Measurements from ENCODE around the gene DUSP5. TPM values are rescaled to one million over a fixed set of nuclear protein-coding genes. Genes with fewer than 3 reads are reported as not detected.
A peak's percentile ranks its signal among the peaks of the same experiment; 100 is the strongest.

Gene DUSP5, protein sequence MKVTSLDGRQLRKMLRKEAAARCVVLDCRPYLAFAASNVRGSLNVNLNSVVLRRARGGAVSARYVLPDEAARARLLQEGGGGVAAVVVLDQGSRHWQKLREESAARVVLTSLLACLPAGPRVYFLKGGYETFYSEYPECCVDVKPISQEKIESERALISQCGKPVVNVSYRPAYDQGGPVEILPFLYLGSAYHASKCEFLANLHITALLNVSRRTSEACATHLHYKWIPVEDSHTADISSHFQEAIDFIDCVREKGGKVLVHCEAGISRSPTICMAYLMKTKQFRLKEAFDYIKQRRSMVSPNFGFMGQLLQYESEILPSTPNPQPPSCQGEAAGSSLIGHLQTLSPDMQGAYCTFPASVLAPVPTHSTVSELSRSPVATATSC
- total RNA-seq, result 140 and 141 TPM in 2 replicates

DNA sequence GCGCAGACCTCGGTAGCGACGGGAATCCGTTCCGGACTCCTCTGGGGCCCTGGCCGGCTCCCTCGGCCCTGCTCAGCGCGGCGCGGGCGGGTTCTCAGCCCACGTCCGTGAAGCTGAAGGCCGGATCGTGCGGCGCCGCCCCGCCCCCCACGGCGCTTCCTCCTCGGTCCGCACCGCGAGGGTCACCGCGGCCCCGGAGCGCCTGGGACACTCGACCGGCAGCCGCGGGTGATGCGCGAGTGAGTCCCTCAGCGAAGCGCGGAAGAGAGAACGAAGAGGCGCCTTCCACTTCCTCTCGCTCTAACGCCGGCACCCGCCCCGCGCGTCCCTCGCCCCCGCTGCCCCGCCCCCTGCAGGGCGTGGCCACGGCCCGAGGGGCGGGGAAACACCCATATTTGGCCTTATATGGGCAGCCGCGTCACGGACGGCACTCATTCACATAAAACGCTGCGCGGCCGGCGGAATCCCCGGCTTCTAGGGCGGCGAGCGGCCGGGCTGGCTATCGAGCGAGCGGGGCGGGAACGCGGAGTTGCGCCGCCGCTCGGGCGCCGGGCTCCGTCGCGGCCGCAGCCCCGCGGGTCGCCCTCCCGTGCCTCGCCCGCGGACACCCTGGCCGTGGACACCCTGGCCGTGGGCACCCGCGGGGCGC is at the start of gene DUSP5:
TSS of gene DUSP5 (plus strand) at position 470 of the 649 bp plus-strand sequence. CDS start 215 bp downstream, outside the sequence.
- Mint-ChIP-seq H3K4me1 (ENCODE audit: low read depth) (peaks cover 62% of the 10 kb centered on the region), H3K4me3 (peak within 1 kb of the TSS; percentile 100), H3K27me3 (ENCODE audit: insufficient read depth) (no peaks in the 10 kb centered on the region), H3K9me3 (no peaks in the 10 kb centered on the region), H3K36me3 (ENCODE audit: low read depth) (peaks cover 58% of the 10 kb centered on the region), H3K27ac (peak within 1 kb of the TSS; percentile 97)
- intact Hi-C loops (cut with micrococcal nuclease), result loop anchor here (1.0 to 5.0 kb wide), 16 partner anchors 32 to 1950 kb away; partner anchors contain the start of genes BBIP1, SHOC2, SMC3 and VTI1A
- DNase-seq (ENCODE audit: low spot score), result peak; percentile 96

DNA sequence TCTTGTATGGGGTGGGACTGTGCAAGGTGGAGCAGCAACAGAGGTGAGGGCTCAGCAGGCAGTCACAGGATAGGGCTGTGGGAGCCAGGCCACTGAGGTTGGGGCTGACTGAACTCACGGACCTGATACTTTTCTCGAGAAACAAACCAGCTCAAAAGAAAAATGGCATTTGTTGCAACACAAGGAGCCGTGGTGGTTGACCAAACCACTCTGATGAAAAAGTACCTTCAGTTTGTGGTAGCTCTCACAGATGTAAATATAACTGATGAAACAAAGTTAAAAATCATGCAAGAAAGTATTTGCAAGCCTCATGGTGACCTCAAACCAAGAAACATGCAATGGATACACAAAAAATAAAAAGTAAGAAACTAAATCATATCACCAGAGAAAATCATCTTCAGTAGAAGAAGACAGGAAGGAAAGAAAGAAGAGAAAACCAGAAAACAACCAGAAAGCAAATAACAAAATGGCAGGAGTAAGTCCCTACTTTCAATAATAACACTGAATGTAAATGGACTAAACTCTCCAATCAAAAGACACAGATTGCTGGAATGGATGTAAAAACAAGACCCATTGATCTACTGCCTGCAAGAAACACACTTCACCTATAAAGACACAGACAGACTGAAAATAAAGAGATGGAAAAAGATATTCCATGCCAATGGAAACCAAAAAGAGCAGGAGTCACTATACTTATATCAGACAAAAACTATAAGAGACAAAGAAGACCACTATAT is 48.9 kb upstream of the DUSP5 start:
- no peak overlapping the region for H3K4me3 Mint-ChIP-seq
- peaks cover 9% of the 10 kb centered on the region for H3K9me3 Mint-ChIP-seq
- H3K27me3 Mint-ChIP-seq (ENCODE audit: insufficient read depth), result peaks cover 8% of the 10 kb centered on the region
- peak; percentile 35 for DNase-seq (ENCODE audit: low spot score)
- peak overlapping the region; percentile 93 for H3K27ac Mint-ChIP-seq
- intact Hi-C loops (cut with micrococcal nuclease), result loop anchor here (1.0 to 2.0 kb wide), 2 partner anchors 23 to 48 kb away; partner anchors contain the start of gene DUSP5
- H3K4me1 Mint-ChIP-seq (ENCODE audit: low read depth), result peaks cover 28% of the 10 kb centered on the region
- H3K36me3 Mint-ChIP-seq (ENCODE audit: low read depth), result peaks cover 1% of the 10 kb centered on the region

DNA sequence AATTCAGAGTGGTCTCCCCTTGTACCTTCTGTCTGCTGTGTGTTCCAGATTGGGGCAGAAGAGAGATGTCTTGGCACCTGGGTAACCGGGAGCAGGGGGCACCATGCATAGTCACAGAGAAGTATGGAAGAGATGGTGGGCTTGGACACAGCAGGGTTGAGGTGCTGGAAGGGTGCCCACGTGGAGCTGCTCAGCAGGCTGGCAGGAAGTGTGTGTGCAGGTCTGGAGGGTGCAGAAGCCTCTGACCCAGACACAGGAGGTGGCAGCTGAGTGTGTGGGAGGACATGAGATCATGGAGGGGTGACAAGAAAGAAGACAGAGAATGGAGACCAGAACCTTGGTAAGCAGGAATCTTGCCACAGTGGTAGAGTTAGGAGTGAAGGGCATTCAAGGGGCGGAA is 42.3 kb upstream of the DUSP5 start:
- Mint-ChIP-seq H3K4me1 (ENCODE audit: low read depth) (peaks cover 59% of the 10 kb centered on the region), H3K4me3 (peak overlapping the region; percentile 17), H3K27me3 (ENCODE audit: insufficient read depth) (peaks cover 8% of the 10 kb centered on the region), H3K9me3 (no peaks in the 10 kb centered on the region), H3K27ac (peak overlapping the region; percentile 16), H3K36me3 (ENCODE audit: low read depth) (no peaks in the 10 kb centered on the region)
- intact Hi-C loops (cut with micrococcal nuclease), result no loop called here
- DNase-seq (ENCODE audit: low spot score), result no peak

DNA sequence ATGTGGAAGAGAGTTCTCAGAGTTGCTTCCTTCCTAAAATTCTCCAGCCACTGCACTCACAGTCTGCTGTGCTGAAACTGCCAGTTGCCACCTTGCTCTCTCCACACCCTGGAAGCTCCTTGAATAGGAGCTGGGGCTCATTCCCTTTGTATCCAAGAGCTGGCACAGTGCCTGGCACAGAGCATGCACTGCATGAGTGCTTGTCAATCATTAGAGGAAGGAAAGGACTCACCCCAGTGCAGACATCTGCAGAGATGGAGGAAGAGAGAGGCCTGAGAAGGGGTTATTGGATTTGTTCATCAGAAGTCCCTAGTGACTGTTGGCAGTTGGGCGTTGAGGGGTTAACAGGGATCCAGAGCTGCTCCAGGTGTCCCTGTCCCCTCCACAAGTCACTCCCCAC is 41.7 kb upstream of the DUSP5 start:
- intact Hi-C loops (cut with micrococcal nuclease), result no loop called here
- H3K27me3 Mint-ChIP-seq (ENCODE audit: insufficient read depth), result peaks cover 4% of the 10 kb centered on the region
- DNase-seq (ENCODE audit: low spot score), result no peak
- H3K9me3 Mint-ChIP-seq, result no peaks in the 10 kb centered on the region
- no peaks in the 10 kb centered on the region for H3K36me3 Mint-ChIP-seq (ENCODE audit: low read depth)
- no peak overlapping the region for H3K4me3 Mint-ChIP-seq
- no peak overlapping the region for H3K27ac Mint-ChIP-seq
- peaks cover 65% of the 10 kb centered on the region for H3K4me1 Mint-ChIP-seq (ENCODE audit: low read depth)

DNA sequence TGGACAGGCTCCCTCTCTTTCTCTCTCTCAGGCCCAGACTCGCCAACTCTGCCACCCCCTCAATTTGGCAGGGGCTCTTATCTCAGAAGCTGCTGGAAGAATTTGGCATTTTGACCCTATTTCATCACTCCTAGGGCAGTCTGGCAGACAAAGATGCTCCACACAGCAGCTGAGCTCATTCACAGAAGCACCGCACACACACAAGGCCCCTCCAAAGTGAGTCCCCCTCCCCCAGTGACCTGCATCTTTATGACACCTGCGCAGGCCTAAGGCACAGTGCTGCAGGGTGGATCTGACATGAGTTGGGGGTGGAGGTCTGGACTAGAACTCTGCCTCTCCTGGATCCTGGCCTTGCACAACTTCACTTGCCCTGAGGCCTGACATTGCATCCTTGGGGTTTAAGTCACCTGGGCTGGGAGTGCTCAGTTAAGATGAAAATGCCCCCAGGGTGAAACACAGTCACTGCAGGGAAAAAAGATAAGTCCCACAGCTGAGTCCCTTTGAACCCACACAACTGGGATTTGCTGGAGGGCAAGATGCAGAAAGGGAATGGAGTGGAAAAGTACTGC is 41.1 kb upstream of the DUSP5 start:
- Mint-ChIP-seq H3K4me3 (no peak overlapping the region), H3K27ac (no peak overlapping the region), H3K36me3 (ENCODE audit: low read depth) (no peaks in the 10 kb centered on the region), H3K27me3 (ENCODE audit: insufficient read depth) (no peaks in the 10 kb centered on the region), H3K4me1 (ENCODE audit: low read depth) (peaks cover 68% of the 10 kb centered on the region), H3K9me3 (no peaks in the 10 kb centered on the region)
- intact Hi-C loops (cut with micrococcal nuclease), result no loop called here
- no peak for DNase-seq (ENCODE audit: low spot score)

DNA sequence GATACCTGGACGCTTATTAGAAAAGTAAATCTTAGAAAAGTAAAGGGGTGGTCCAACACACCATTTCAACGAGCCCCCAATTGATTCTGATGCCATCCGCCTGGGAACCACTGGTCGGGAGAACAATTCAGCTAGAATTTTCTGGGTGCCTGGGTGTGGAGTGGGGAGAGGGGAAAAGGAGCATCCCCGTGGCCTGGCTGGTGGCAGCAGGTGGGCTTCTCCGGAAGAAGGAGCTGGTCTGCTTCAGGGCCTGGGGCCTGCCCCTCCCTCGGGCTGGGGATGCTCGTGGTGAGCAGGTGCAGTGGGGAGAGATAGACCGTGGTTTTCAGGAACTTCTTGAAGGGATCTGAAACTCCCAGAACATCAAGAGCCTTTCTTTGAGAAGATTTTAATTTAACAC is 39.9 kb upstream of the DUSP5 start:
- intact Hi-C loops (cut with micrococcal nuclease), result no loop called here
- H3K9me3 Mint-ChIP-seq, result no peaks in the 10 kb centered on the region
- H3K36me3 Mint-ChIP-seq (ENCODE audit: low read depth), result peaks cover 5% of the 10 kb centered on the region
- H3K27ac Mint-ChIP-seq, result no peak overlapping the region
- H3K4me1 Mint-ChIP-seq (ENCODE audit: low read depth), result peaks cover 80% of the 10 kb centered on the region
- no peak overlapping the region for H3K4me3 Mint-ChIP-seq
- no peak for DNase-seq (ENCODE audit: low spot score)
- H3K27me3 Mint-ChIP-seq (ENCODE audit: insufficient read depth), result peaks cover 1% of the 10 kb centered on the region

DNA sequence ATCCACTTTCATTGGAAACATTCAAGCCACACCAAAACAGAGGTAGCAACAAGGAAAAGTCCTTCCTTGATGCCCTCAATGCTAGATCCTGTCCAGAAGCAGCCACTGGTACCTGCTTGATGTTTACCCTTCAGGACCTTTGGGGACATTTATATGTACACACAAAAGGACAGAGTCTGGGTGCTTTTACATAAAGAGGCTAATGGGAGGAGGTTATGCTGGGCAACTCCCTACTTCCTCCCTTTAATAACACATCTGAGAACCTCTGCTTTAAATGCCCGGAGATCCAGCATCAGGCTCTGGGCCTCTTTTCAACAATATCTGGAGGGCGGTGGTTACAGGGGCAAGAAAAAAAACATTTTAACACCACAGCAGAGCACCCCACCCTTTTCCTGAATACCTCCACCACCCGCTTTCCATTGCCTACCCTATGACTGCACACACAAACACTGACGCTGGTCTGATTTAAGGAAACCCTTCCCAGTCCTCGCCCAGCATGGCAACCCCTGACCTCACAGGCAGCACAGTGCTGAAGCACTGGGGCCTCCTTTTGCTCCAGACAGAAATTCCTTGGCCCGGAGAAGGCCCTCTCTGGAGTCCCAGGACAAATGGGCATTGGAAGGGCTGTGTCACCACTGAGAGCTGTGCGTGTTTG is 39.3 kb upstream of the DUSP5 start:
- Mint-ChIP-seq H3K4me3 (no peak overlapping the region), H3K4me1 (ENCODE audit: low read depth) (peaks cover 80% of the 10 kb centered on the region), H3K36me3 (ENCODE audit: low read depth) (peaks cover 5% of the 10 kb centered on the region), H3K27ac (peak overlapping the region; percentile 27), H3K9me3 (no peaks in the 10 kb centered on the region), H3K27me3 (ENCODE audit: insufficient read depth) (peaks cover 1% of the 10 kb centered on the region)
- DNase-seq (ENCODE audit: low spot score), result no peak
- intact Hi-C loops (cut with micrococcal nuclease), result no loop called here

DNA sequence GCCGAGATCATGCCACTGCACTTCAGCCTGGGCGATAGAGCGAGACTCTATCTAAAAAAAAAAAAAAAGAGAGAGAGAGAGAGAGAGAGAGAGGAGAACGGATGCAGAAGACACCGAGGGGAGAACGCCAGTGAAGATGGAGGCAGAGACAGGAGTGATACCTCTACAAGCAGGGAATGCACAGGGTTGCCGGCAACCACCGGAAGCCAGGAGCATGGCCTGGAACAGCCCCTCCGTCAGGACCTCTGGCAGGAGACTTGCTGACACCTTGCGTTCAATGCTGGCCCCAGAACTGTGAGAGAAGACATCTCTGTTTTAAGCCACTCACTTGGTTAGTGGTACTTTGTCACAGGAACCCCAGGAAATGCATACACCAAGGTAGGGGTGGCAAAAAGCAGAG is 38.1 kb upstream of the DUSP5 start:
- H3K27ac Mint-ChIP-seq, result peak overlapping the region; percentile 23
- intact Hi-C loops (cut with micrococcal nuclease), result no loop called here
- no peak for DNase-seq (ENCODE audit: low spot score)

DNA sequence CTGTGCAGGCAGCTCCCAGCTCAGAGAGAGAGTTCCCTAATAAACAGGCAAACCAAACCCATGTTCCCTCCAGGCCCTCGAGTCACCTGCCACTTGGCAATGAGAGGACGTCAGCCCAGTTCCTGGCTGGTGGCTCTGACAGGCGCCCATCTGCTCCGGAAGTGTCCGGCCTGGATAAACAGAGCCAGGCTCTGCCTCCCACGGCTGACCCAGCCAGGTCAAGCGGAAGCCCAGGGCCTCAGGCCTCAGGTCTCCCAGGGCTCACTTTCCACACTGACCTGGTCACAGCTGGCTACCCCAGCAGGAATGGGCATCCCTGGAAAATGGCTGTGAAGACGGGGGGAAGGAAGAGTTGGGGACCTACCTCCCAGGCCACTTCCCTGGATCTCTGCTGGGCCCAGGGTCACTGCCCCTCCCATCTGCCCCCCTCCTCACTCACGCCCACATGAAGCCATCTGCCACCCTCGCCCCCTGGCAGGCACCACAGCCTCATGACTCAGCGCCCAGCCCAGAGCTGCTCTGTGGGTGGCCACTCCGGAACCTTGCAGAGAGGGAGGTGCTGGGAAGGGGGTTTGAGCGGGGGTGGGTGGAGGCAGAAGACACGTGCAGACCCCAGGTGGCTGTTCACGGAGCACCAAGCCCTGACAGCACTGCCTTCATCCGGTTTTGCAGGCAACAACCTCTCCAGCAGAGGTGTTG is 37.4 kb upstream of the DUSP5 start:
- peak overlapping the region; percentile 33 for H3K4me3 Mint-ChIP-seq
- DNase-seq (ENCODE audit: low spot score), result peak; percentile 16
- intact Hi-C loops (cut with micrococcal nuclease), result no loop called here
- no peaks in the 10 kb centered on the region for H3K9me3 Mint-ChIP-seq
- peaks cover 5% of the 10 kb centered on the region for H3K36me3 Mint-ChIP-seq (ENCODE audit: low read depth)
- peaks cover 80% of the 10 kb centered on the region for H3K4me1 Mint-ChIP-seq (ENCODE audit: low read depth)
- no peak overlapping the region for H3K27ac Mint-ChIP-seq
- peaks cover 1% of the 10 kb centered on the region for H3K27me3 Mint-ChIP-seq (ENCODE audit: insufficient read depth)

More for the DNA sequence above, 38.1 kb upstream of the DUSP5 start:
- peaks cover 5% of the 10 kb centered on the region for H3K36me3 Mint-ChIP-seq (ENCODE audit: low read depth)
- peaks cover 1% of the 10 kb centered on the region for H3K27me3 Mint-ChIP-seq (ENCODE audit: insufficient read depth)
- H3K4me1 Mint-ChIP-seq (ENCODE audit: low read depth), result peaks cover 80% of the 10 kb centered on the region
- no peak overlapping the region for H3K4me3 Mint-ChIP-seq
- no peaks in the 10 kb centered on the region for H3K9me3 Mint-ChIP-seq

DNA sequence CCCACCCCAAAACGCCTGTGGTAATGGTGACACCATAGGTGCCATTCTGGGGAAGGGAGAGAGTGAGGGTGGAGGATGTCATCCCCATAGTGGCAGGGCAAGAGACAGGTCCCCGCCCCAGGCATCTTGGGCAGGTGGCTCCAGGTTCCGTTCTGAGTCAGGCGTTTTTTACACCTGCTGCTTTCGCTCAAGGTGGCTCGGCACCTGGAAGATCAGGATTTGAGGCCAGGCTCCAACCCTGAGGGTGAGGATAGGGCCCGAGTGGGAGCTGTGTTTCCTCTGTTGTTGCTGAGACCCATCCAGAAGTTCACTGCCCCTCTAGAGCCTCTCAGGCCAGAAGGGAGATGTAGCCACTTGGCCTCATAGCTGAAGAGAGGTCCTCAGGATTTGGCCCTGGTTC is 36.6 kb upstream of the DUSP5 start:
- no peak for DNase-seq (ENCODE audit: low spot score)
- peaks cover 1% of the 10 kb centered on the region for H3K27me3 Mint-ChIP-seq (ENCODE audit: insufficient read depth)
- intact Hi-C loops (cut with micrococcal nuclease), result no loop called here
- H3K27ac Mint-ChIP-seq, result peak overlapping the region; percentile 75
- H3K4me1 Mint-ChIP-seq (ENCODE audit: low read depth), result peaks cover 72% of the 10 kb centered on the region
- no peaks in the 10 kb centered on the region for H3K9me3 Mint-ChIP-seq
- peaks cover 5% of the 10 kb centered on the region for H3K36me3 Mint-ChIP-seq (ENCODE audit: low read depth)
- peak overlapping the region; percentile 33 for H3K4me3 Mint-ChIP-seq

DNA sequence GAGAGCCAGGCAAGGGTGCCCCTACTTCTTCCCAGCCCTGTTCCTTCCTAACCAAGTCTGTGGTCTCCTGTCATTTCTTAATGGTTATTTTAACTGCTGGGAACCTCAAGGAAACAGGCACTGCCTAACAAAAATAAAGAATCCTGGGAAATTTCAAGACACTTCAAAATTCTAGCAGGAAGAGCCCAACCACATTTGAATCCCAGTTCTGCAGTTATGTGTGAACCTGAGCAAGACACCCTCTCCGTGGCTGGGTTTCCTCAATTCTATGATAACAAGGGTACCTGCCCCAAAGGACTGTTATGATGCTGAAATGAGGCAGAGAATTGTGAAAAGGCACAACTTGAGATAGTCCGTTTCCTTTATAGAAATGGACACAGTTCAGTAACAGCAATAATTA is 36.2 kb upstream of the DUSP5 start:
- no peak overlapping the region for H3K27ac Mint-ChIP-seq
- no peak for DNase-seq (ENCODE audit: low spot score)
- intact Hi-C loops (cut with micrococcal nuclease), result no loop called here

More for the DNA sequence above, 36.2 kb upstream of the DUSP5 start:
- Mint-ChIP-seq H3K36me3 (ENCODE audit: low read depth) (peaks cover 5% of the 10 kb centered on the region), H3K9me3 (no peaks in the 10 kb centered on the region), H3K4me3 (no peak overlapping the region), H3K4me1 (ENCODE audit: low read depth) (peaks cover 68% of the 10 kb centered on the region), H3K27me3 (ENCODE audit: insufficient read depth) (peaks cover 1% of the 10 kb centered on the region)

Measured in activated T-helper 1 cell treated with anti-CD3 and anti-CD28 coated beads, Interleukin-12 subunit alpha, Interleukin-12 subunit beta, Interleukin-2, Interleukin-4 antibody, amounts not matched to agents 30 ng/mL and 10 ng/mL and 1 ng/mL, durations not matched to agents 14 hours and 24 hours and 36 hours (primary cell).